Osteoblast (primary cell): ENCODE data around the gene CTSA. TPM values are rescaled to one million over a fixed set of nuclear protein-coding genes. Genes with fewer than 3 reads are reported as not detected.
A peak's percentile ranks its signal among the peaks of the same experiment; 100 is the strongest.

ENCODE experiments used
- DNase-seq: peaks from one replicate; pipeline ENCODE4 v3.0.0; 2011; ENCODE audit warnings: low spot score, mixed read lengths; ENCODE audit not compliant: insufficient read length; ENCODE audit errors: missing footprints
- H2AFZ ChIP-seq: 2 replicates; pipeline ENCODE4 v1.6.0; 2011; ENCODE audit warnings: mild to moderate bottlenecking, low read length
- H3K27ac ChIP-seq: 2 replicates; pipeline ENCODE4 v1.5.1; 2011; ENCODE audit warnings: mild to moderate bottlenecking, low read depth, low read length, moderate library complexity
- H3K27me3 ChIP-seq: 2 replicates; pipeline ENCODE4 v1.6.0; 2012; ENCODE audit warnings: mild to moderate bottlenecking, control low read depth, inconsistent platforms, low read length, moderate library complexity; ENCODE audit not compliant: insufficient read depth
- H3K36me3 ChIP-seq: 2 replicates; pipeline ENCODE4 v1.5.1; 2011; ENCODE audit warnings: mild to moderate bottlenecking, low read length, control low read depth, moderate library complexity; ENCODE audit not compliant: insufficient read depth
- H3K4me1 ChIP-seq: 2 replicates; pipeline ENCODE4 v1.5.1; 2011; ENCODE audit warnings: mild to moderate bottlenecking, low read length, control low read depth, moderate library complexity; ENCODE audit not compliant: insufficient read depth
- H3K4me2 ChIP-seq: 2 replicates; pipeline ENCODE4 v1.6.0; 2011; ENCODE audit warnings: mild to moderate bottlenecking, low read length; ENCODE audit not compliant: insufficient read depth
- H3K4me3 ChIP-seq: fragments of 200-600 bp; sonication (generic); 3 replicates; pipeline ENCODE4 v1.5.1; 2012; ENCODE audit warnings: mild to moderate bottlenecking, low read length, inconsistent platforms; ENCODE audit not compliant: insufficient read depth
- H3K79me2 ChIP-seq: 2 replicates; pipeline ENCODE4 v1.6.0; 2012; ENCODE audit warnings: mild to moderate bottlenecking, low read length, control low read depth, inconsistent platforms; ENCODE audit not compliant: insufficient read depth
- H3K9me3 ChIP-seq: 2 replicates; pipeline ENCODE4 v1.5.1; 2011; ENCODE audit warnings: low read depth, low read length, control low read depth
- H4K20me1 ChIP-seq: 2 replicates; pipeline ENCODE4 v1.6.0; 2012; ENCODE audit warnings: mild to moderate bottlenecking, low read length, control low read depth; ENCODE audit not compliant: insufficient read depth
- total RNA-seq: library from RNA; depleted of rRNA; stranded (reverse); fragments of >200 nt; gene quantifications from 2 replicates; pipeline ENCODE4 v1.2.3, GENCODE V29; 2012
- TF ChIP-seq, protein P1 (sequence below): IDR thresholded peaks from 2 replicates; pipeline ENCODE4 v1.5.1; 2011; ENCODE audit warnings: mild to moderate bottlenecking, low read depth, low read length, moderate library complexity; ENCODE audit errors: extremely low read depth

CTSA gene
- total RNA-seq, 1 donor, result 157 TPM

DNA sequence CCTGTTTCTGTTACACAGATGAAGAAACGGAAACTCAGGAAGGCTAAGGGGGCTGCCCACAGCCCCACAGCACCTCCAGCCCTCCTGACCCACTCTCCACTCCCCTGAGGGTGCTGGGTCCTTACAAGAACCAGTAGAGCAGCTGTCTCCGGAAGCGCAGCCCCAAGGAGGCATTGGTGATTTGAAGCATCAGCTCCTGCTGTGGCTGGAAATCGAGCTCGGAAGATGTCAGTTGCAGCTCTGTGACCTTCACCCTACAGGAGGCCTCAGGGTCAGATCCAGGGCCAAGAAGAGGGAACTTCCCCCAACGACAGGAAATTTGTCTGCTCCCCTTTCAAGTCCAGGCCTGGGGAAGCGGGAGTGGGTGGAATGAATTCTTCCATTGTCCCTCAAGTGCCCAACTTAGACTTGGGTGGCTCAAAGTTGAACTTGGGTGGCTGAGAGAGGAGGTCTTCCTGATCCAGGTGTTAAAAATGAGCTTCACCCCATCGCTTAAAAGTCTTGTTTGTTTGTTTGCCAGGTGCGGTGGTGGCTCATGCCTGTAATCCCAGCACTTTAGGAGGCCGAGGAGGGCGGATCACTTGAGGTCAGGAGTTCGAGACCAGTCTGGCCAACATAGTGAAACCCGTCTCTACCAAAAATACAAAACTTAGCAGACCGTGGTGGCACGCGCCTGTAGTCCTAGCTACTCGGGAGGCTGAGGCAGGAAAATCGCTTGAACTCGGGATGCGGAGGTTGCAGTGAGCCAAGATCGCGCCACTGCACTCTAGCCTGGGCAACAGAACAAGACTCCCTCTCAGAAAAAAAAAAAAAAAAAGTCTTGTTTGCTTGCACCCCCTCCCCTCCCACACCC is 18.9 kb downstream of the CTSA start:
- no peak for DNase-seq
- H3K9me3 ChIP-seq, result no peaks in the 10 kb centered on the region
- peaks cover 27% of the 10 kb centered on the region for H3K4me1 ChIP-seq
- no peaks in the 10 kb centered on the region for H3K27me3 ChIP-seq
- H3K4me2 ChIP-seq, result peak overlapping the region; percentile 52
- TF ChIP-seq, protein P1, sequence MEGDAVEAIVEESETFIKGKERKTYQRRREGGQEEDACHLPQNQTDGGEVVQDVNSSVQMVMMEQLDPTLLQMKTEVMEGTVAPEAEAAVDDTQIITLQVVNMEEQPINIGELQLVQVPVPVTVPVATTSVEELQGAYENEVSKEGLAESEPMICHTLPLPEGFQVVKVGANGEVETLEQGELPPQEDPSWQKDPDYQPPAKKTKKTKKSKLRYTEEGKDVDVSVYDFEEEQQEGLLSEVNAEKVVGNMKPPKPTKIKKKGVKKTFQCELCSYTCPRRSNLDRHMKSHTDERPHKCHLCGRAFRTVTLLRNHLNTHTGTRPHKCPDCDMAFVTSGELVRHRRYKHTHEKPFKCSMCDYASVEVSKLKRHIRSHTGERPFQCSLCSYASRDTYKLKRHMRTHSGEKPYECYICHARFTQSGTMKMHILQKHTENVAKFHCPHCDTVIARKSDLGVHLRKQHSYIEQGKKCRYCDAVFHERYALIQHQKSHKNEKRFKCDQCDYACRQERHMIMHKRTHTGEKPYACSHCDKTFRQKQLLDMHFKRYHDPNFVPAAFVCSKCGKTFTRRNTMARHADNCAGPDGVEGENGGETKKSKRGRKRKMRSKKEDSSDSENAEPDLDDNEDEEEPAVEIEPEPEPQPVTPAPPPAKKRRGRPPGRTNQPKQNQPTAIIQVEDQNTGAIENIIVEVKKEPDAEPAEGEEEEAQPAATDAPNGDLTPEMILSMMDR, result no peak
- H3K79me2 ChIP-seq, result no peaks in the 10 kb centered on the region
- H3K4me3 ChIP-seq, result peak overlapping the region; percentile 16
- H4K20me1 ChIP-seq, result no peaks in the 10 kb centered on the region
- no peaks in the 10 kb centered on the region for H3K36me3 ChIP-seq
- no peak overlapping the region for H3K27ac ChIP-seq
- H2AFZ ChIP-seq, result peak overlapping the region; percentile 40

DNA sequence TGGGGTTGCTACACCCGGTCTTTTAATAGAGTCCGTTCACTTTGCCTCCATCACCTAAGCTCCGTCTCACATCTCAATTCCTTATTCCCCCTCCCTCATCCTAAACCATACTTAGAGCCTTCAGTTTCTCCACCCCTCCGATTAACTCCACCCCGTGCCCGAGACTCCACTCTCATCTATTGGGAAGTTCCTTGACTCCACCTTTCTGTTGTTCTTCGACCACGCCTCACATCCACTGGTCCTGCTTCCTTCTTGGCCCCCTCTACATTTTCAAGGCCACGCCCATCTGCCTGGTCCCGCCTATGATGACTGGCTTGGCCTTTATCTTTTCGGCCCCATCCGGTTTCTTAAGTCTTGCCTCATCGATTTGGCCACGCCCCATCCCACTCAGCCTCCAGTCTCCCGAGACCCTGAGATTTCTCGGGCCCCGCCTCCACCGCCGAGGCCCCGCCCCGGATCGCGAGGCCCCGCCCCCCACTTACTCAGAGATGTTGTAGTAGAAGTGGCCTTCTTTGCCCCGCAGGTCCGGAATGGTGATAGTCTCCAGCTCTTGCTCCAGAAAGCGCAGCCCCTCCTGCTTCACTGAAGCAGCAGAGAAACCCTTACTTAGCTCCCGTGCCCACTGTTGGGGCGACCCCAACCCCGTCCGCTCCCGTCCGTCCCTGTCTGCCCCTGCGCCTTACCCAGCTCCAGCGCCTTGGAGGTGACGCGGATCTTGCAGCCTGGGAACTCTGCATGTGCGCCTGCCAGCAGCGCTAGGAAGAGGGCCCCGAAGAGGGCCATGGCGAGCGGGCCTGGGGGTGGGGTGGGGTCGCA is 19.7 kb downstream of the CTSA start:
- Histone ChIP-seq H3K4me2 (peak overlapping the region; percentile 87), H3K4me3 (peak overlapping the region; percentile 72), H3K27ac (peak overlapping the region; percentile 65), H2AFZ (peak overlapping the region; percentile 86), H3K79me2 (no peaks in the 10 kb centered on the region), H4K20me1 (no peaks in the 10 kb centered on the region), H3K36me3 (no peaks in the 10 kb centered on the region), H3K27me3 (no peaks in the 10 kb centered on the region), H3K4me1 (peaks cover 21% of the 10 kb centered on the region), H3K9me3 (no peaks in the 10 kb centered on the region)
- peak; percentile 98 for DNase-seq
- TF ChIP-seq, protein P1, result no peak

DNA sequence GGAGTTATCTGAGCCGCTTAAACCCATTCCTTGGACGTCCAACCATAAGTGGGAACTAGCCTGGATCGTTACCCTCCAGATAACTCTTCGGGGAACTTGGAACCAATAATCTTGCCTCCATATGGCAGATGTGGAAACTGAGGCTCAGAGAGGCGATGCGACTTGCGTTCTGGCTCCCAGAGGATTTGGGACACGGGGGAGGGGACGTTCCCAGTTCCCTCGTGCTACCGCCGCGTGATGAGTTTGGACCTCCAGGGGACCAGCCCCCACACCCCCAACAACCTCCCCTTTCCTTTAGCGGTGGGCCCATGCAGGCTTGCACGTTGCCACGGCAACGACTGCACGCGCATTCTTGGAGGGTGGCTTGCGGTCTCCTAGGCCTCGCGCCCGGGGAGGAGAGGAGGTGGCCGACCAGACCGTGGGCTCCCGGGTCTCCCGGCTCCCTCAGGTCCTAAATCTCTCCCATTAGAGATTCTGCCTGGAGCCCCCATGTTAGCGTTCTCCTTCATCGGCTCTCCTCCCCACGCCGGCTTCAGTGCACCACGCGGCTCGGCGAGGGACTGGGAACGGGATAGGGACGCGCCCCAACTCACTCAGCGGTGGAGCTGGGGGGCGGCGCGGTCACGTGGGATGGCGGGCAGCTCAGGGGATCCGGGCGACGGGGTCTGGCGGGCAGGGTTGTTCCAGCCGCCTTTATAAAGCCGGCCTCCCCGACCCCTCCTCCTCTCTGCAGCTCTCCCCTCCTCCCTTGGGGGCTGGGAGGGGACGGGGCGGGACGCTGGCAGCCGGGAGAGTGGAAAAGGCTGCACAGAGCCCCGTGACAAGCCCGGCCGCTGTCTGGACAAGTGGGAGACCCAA is 20.6 kb downstream of the CTSA start, which contains the start of gene PLTP:
Gene PLTP, minus strand, starts transcription at position 670 of the 858 bp plus-strand sequence. CDS start 703 bp downstream, outside the sequence.
- H4K20me1 ChIP-seq, result no peaks in the 10 kb centered on the region
- H3K27ac ChIP-seq, result peak within 1 kb of the TSS; percentile 65
- peak; percentile 84 for DNase-seq
- H3K36me3 ChIP-seq, result no peaks in the 10 kb centered on the region
- H3K79me2 ChIP-seq, result no peaks in the 10 kb centered on the region
- peak within 1 kb of the TSS; percentile 87 for H3K4me2 ChIP-seq
- peak within 1 kb of the TSS; percentile 72 for H3K4me3 ChIP-seq
- H3K4me1 ChIP-seq, result peaks cover 17% of the 10 kb centered on the region
- H3K9me3 ChIP-seq, result no peaks in the 10 kb centered on the region
- no peaks in the 10 kb centered on the region for H3K27me3 ChIP-seq
- H2AFZ ChIP-seq, result peak within 1 kb of the TSS; percentile 86
- TF ChIP-seq, protein P1, result no peak
